ENCODE results near the gene HSPB7.
A peak's percentile ranks its signal among the peaks of the same experiment; 100 is the strongest.

The HSPB7 gene

DNA sequence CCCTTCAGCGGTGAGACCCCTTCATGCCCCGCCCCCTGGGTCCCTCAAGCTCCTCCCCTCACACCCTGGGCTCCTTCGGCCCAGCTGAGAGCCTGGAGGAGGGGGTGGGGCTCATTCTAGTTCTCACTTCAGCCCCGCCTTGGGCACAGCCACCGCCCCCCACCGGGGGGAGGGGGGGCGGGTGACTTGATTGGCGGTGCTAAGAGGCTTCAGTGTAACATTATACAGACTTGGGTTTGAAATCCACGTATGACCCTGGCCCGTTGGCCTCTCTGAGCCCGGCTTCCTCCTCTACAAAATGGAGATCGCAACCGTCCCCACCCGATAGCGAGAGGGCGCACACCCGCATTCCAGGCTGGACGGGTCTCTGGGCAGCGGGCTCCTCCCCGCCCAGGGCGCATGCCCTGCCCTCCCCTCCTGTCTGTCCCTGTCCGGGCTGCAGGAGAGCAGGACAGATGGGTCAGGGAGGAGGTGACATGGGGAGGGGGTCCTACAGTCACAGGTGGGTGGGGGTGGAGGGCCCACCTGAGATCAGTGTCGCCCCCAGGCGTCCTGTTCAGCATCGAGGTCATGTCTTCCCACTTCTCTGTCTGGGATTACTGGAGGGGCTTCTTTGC lies 30.8 kb upstream of the HSPB7 start:
- no peak overlapping the region for H4K8ac ChIP-seq (ENCODE audit: low read depth, low read length)
- no peak overlapping the region for H4K91ac ChIP-seq (ENCODE audit: low read depth, low read length, poor library complexity)
- H3K9me3 ChIP-seq (replicated peaks in 1 of 2; ENCODE audit: control insufficient read depth in 2 of 2, insufficient read depth in 1 of 2, low read depth in 1 of 2, low read length in 2 of 2): no peaks in the 10 kb centered on the region
- peak overlapping the region; percentile 92 for H2BK15ac ChIP-seq (ENCODE audit: low read length)
- peak overlapping the region; percentile 35 to 57 for H3K4me3 ChIP-seq (ENCODE audit: low read length in 2 of 2)
- no CpG with 5 or more reads among the region's 25 CpGs for WGBS, 2 donors (ENCODE audit: extremely low coverage in 2 of 2, insufficient read length in 2 of 2, insufficient replicate concordance in 1 of 2)
- H3K79me1 ChIP-seq (ENCODE audit: low read depth, low read length): no peaks in the 10 kb centered on the region
- H2BK12ac ChIP-seq (ENCODE audit: low read length): no peak overlapping the region
- peak overlapping the region; percentile 50 for H3K9ac ChIP-seq (ENCODE audit: low read depth, low read length, poor library complexity)
- no peak overlapping the region for H3K4ac ChIP-seq (ENCODE audit: low read length)
- no peaks in the 10 kb centered on the region for H3K36me3 ChIP-seq (replicated peaks in 1 of 2; ENCODE audit: control insufficient read depth in 2 of 2, insufficient read depth in 2 of 2, low read length in 2 of 2)
- H2BK5ac ChIP-seq (ENCODE audit: low read length): peak overlapping the region; percentile 87
- H2AK5ac ChIP-seq (ENCODE audit: low read depth, low read length): peak overlapping the region; percentile 70
- peak overlapping the region; percentile 82 for H2AFZ ChIP-seq (ENCODE audit: low read length)
- peaks cover 0 to 24% (median 2%) of the 10 kb centered on the region in 3 experiments for H3K27me3 ChIP-seq (ENCODE audit: control insufficient read depth in 3 of 3, insufficient read depth in 3 of 3, low read depth in 1 of 3, low read length in 3 of 3)
- H3K27ac ChIP-seq (replicated peaks; ENCODE audit: low read length): no peak overlapping the region
- peak overlapping the region; percentile 72 for H2BK120ac ChIP-seq (ENCODE audit: low read depth, low read length)
- H3K23ac ChIP-seq (ENCODE audit: low read depth, low read length, poor library complexity): no peak overlapping the region
- H3K4me1 ChIP-seq (ENCODE audit: control insufficient read depth in 2 of 2, insufficient read depth in 1 of 2, low read depth in 1 of 2, low read length in 2 of 2): peaks cover 11 to 14% of the 10 kb centered on the region in 2 donors
- H3K18ac ChIP-seq (ENCODE audit: low read length): peak overlapping the region; percentile 2
- peak; percentile 87 for DNase-seq (ENCODE audit: low spot score)
- H3K14ac ChIP-seq (ENCODE audit: low read length): no peak overlapping the region
- H3K4me2 ChIP-seq (ENCODE audit: insufficient read depth, low read length, poor library complexity, severe bottlenecking): peak overlapping the region; percentile 73

DNA sequence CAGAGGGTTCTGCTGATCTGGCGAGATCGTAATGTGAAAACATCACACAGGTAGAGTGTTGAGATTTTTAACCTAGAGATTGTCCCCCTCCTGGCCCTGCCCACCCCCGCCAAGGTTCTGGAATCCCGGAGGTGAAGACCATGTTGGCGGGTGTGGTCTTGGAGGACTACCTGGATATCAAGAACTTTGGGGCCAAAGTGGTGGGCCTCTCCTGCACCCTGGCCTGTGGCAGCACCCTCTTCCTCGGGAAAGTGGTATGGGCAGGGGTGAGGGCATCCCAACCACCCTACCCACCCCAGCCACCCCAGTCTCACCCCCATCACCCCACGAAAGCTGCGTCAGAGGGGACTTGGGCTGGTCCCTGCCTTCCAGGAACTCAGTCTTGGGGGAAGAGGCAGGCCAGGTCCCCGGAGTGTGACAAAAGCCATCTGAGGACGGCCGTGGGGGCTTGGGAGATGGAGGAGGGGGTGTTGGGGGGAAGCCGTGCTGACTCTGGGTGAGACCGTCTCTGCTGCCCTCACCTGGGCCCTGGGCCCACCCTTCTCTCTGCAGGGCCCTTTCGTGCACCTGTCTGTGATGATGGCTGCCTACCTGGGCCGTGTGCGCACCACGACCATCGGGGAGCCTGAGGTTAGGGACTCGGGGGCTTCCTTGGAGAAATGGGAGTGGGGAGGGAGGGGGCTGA lies 30.1 kb upstream of the HSPB7 start:
- peak overlapping the region; percentile 82 for H2AFZ ChIP-seq (ENCODE audit: low read length)
- DNase-seq (ENCODE audit: low spot score): no peak
- no peak overlapping the region for H4K91ac ChIP-seq (ENCODE audit: low read depth, low read length, poor library complexity)
- H3K4me1 ChIP-seq (ENCODE audit: control insufficient read depth in 2 of 2, insufficient read depth in 1 of 2, low read depth in 1 of 2, low read length in 2 of 2): peaks cover 11 to 14% of the 10 kb centered on the region in 2 donors
- no peaks in the 10 kb centered on the region for H3K79me1 ChIP-seq (ENCODE audit: low read depth, low read length)
- H2BK120ac ChIP-seq (ENCODE audit: low read depth, low read length): no peak overlapping the region
- peak overlapping the region; percentile 78 for H2BK5ac ChIP-seq (ENCODE audit: low read length)
- peak overlapping the region in 1 of 2 donors; percentile 31 for H3K4me3 ChIP-seq (ENCODE audit: low read length in 2 of 2)
- peak overlapping the region; percentile 65 for H3K23ac ChIP-seq (ENCODE audit: low read depth, low read length, poor library complexity)
- H3K18ac ChIP-seq (ENCODE audit: low read length): peak overlapping the region; percentile 61
- no peak overlapping the region for H2BK12ac ChIP-seq (ENCODE audit: low read length)
- no peak overlapping the region for H3K27ac ChIP-seq (replicated peaks; ENCODE audit: low read length)
- H3K9me3 ChIP-seq (replicated peaks in 1 of 2; ENCODE audit: control insufficient read depth in 2 of 2, insufficient read depth in 1 of 2, low read depth in 1 of 2, low read length in 2 of 2): no peaks in the 10 kb centered on the region
- peak overlapping the region; percentile 26 for H3K4me2 ChIP-seq (ENCODE audit: insufficient read depth, low read length, poor library complexity, severe bottlenecking)
- no CpG with 5 or more reads among the region's 19 CpGs for WGBS, 2 donors (ENCODE audit: extremely low coverage in 2 of 2, insufficient read length in 2 of 2, insufficient replicate concordance in 1 of 2)
- H3K14ac ChIP-seq (ENCODE audit: low read length): no peak overlapping the region
- no peak overlapping the region for H4K8ac ChIP-seq (ENCODE audit: low read depth, low read length)
- H3K27me3 ChIP-seq (ENCODE audit: control insufficient read depth in 3 of 3, insufficient read depth in 3 of 3, low read depth in 1 of 3, low read length in 3 of 3): peaks cover 0 to 32% (median 2%) of the 10 kb centered on the region in 3 experiments
- peak overlapping the region; percentile 72 for H2AK5ac ChIP-seq (ENCODE audit: low read depth, low read length)
- no peak overlapping the region for H3K9ac ChIP-seq (ENCODE audit: low read depth, low read length, poor library complexity)
- H3K36me3 ChIP-seq (replicated peaks in 1 of 2; ENCODE audit: control insufficient read depth in 2 of 2, insufficient read depth in 2 of 2, low read length in 2 of 2): no peaks in the 10 kb centered on the region
- H3K4ac ChIP-seq (ENCODE audit: low read length): no peak overlapping the region
- H2BK15ac ChIP-seq (ENCODE audit: low read length): peak overlapping the region; percentile 93

DNA sequence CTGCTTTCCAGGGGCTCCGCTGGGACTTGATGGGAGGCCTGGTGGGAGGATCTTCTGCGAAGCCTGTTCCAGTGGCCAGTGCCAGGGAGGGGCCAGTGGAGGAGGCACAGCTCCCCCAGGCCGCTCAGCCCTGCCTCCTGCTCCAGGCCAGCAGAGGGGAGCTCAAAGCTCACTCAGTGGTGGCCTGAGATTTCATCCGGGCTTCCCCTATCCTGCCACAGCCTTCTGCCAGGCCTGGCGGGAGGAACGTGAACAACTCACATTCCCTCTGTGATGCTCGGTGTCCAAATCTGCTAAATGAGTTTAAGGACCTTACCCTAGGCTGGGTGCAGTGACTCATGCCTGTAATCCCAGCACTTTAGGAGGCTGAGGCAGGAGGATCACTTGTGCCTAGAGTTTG lies 29.0 kb upstream of the HSPB7 start:
- Histone ChIP-seq H3K9ac (ENCODE audit: low read depth, low read length, poor library complexity) (no peak overlapping the region), H3K27ac (replicated peaks; ENCODE audit: low read length) (no peak overlapping the region), H3K23ac (ENCODE audit: low read depth, low read length, poor library complexity) (no peak overlapping the region), H2BK5ac (ENCODE audit: low read length) (no peak overlapping the region), H2AK5ac (ENCODE audit: low read depth, low read length) (peak overlapping the region; percentile 30), H4K8ac (ENCODE audit: low read depth, low read length) (no peak overlapping the region), H2AFZ (ENCODE audit: low read length) (no peak overlapping the region), H3K4me2 (ENCODE audit: insufficient read depth, low read length, poor library complexity, severe bottlenecking) (no peak overlapping the region), H2BK120ac (ENCODE audit: low read depth, low read length) (no peak overlapping the region), H4K91ac (ENCODE audit: low read depth, low read length, poor library complexity) (no peak overlapping the region), H3K4me1 (ENCODE audit: control insufficient read depth in 2 of 2, insufficient read depth in 1 of 2, low read depth in 1 of 2, low read length in 2 of 2) (peaks cover 11 to 14% of the 10 kb centered on the region in 2 donors), H3K9me3 (replicated peaks in 1 of 2; ENCODE audit: control insufficient read depth in 2 of 2, insufficient read depth in 1 of 2, low read depth in 1 of 2, low read length in 2 of 2) (no peaks in the 10 kb centered on the region), H3K14ac (ENCODE audit: low read length) (no peak overlapping the region), H3K36me3 (replicated peaks in 1 of 2; ENCODE audit: control insufficient read depth in 2 of 2, insufficient read depth in 2 of 2, low read length in 2 of 2) (no peaks in the 10 kb centered on the region), H3K27me3 (ENCODE audit: control insufficient read depth in 3 of 3, insufficient read depth in 3 of 3, low read depth in 1 of 3, low read length in 3 of 3) (peaks cover 0 to 43% (median 2%) of the 10 kb centered on the region in 3 experiments), H3K4ac (ENCODE audit: low read length) (no peak overlapping the region), H2BK12ac (ENCODE audit: low read length) (peak overlapping the region; percentile 46), H3K79me1 (ENCODE audit: low read depth, low read length) (no peaks in the 10 kb centered on the region), H3K4me3 (ENCODE audit: low read length in 2 of 2) (no peak overlapping the region), H3K18ac (ENCODE audit: low read length) (peak overlapping the region; percentile 44), H2BK15ac (ENCODE audit: low read length) (peak overlapping the region; percentile 19)
- WGBS, 2 donors (ENCODE audit: extremely low coverage in 2 of 2, insufficient read length in 2 of 2, insufficient replicate concordance in 1 of 2): no CpG with 5 or more reads among the region's 7 CpGs
- no peak for DNase-seq (ENCODE audit: low spot score)

DNA sequence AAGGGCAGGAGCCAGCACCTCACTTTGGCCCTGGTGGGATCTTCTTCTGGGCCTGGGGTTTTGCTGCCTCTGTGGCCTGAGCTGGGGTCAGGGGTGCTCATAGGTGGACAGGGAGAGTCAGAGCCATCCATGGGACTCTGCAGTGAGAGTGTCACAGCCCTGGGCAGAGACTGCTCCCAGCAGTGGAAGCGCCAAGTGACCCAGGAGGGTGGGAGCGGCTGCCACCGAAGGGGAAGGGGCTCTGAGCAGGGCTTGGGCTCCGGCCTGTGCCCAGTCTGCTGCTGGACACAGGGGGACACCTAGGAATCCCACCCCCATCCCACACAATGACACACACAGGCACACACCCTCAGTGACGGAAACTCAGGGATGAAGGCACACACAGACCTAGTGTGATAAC lies 26.1 kb upstream of the HSPB7 start:
- no peak overlapping the region for H3K14ac ChIP-seq (ENCODE audit: low read length)
- H2BK15ac ChIP-seq (ENCODE audit: low read length): no peak overlapping the region
- peak overlapping the region; percentile 10 for H2BK12ac ChIP-seq (ENCODE audit: low read length)
- no CpG with 5 or more reads among the region's 5 CpGs for whole genome bisulfite sequencing, 2 donors (ENCODE audit: extremely low coverage in 2 of 2, insufficient read length in 2 of 2, insufficient replicate concordance in 1 of 2)
- peak overlapping the region; percentile 85 for H4K91ac ChIP-seq (ENCODE audit: low read depth, low read length, poor library complexity)
- DNase-seq (ENCODE audit: low spot score): no peak
- H3K4me3 ChIP-seq (ENCODE audit: low read length in 2 of 2): no peak overlapping the region
- H3K4me1 ChIP-seq (ENCODE audit: control insufficient read depth in 2 of 2, insufficient read depth in 1 of 2, low read depth in 1 of 2, low read length in 2 of 2): peaks cover 3 to 6% of the 10 kb centered on the region in 2 donors
- no peak overlapping the region for H3K4me2 ChIP-seq (ENCODE audit: insufficient read depth, low read length, poor library complexity, severe bottlenecking)
- no peak overlapping the region for H2AFZ ChIP-seq (ENCODE audit: low read length)
- H2AK5ac ChIP-seq (ENCODE audit: low read depth, low read length): no peak overlapping the region
- H4K8ac ChIP-seq (ENCODE audit: low read depth, low read length): no peak overlapping the region
- H3K18ac ChIP-seq (ENCODE audit: low read length): peak overlapping the region; percentile 48
- H3K36me3 ChIP-seq (replicated peaks in 1 of 2; ENCODE audit: control insufficient read depth in 2 of 2, insufficient read depth in 2 of 2, low read length in 2 of 2): no peaks in the 10 kb centered on the region
- H3K4ac ChIP-seq (ENCODE audit: low read length): no peak overlapping the region
- H3K79me1 ChIP-seq (ENCODE audit: low read depth, low read length): no peaks in the 10 kb centered on the region
- peaks cover 0 to 63% (median 2%) of the 10 kb centered on the region in 3 experiments for H3K27me3 ChIP-seq (ENCODE audit: control insufficient read depth in 3 of 3, insufficient read depth in 3 of 3, low read depth in 1 of 3, low read length in 3 of 3)
- H2BK5ac ChIP-seq (ENCODE audit: low read length): peak overlapping the region; percentile 66
- H3K9ac ChIP-seq (ENCODE audit: low read depth, low read length, poor library complexity): no peak overlapping the region
- no peaks in the 10 kb centered on the region for H3K9me3 ChIP-seq (replicated peaks in 1 of 2; ENCODE audit: control insufficient read depth in 2 of 2, insufficient read depth in 1 of 2, low read depth in 1 of 2, low read length in 2 of 2)
- no peak overlapping the region for H3K23ac ChIP-seq (ENCODE audit: low read depth, low read length, poor library complexity)
- no peak overlapping the region for H2BK120ac ChIP-seq (ENCODE audit: low read depth, low read length)
- no peak overlapping the region for H3K27ac ChIP-seq (replicated peaks; ENCODE audit: low read length)
